ENCODE data around the gene UBAC2. TPM values are rescaled to one million over a fixed set of nuclear protein-coding genes. Genes with fewer than 3 reads are reported as not detected.
A peak's percentile ranks its signal among the peaks of the same experiment; 100 is the strongest.

Gene UBAC2
- total and polyA plus RNA-seq, 5 donors from 2014 or later, result 62.8 to 122 (median 101) TPM

GRCh38 chr13:99254830-99255229 lies 54.2 kb downstream of the UBAC2 start:
- peaks cover 41% of the 10 kb centered on the region for H3K4me1 ChIP-seq (ENCODE audit: control insufficient read depth, insufficient read depth, low read length, poor library complexity, severe bottlenecking)

GRCh38 chr13:99255271-99255670 lies 54.6 kb downstream of the UBAC2 start:
- no peak for DNase-seq
- no peaks in the 10 kb centered on the region for H3K9me3 Mint-ChIP-seq
- ATAC-seq (ENCODE audit: low read depth in 2 of 2), result no peak

More at GRCh38 chr13:99254830-99255229, 54.2 kb downstream of the UBAC2 start:
- H3K27ac ChIP-seq (ENCODE audit: insufficient read depth, low read length, poor library complexity, severe bottlenecking), result no peak overlapping the region
- ATAC-seq (ENCODE audit: low read depth in 2 of 2) (no peak), DNase-seq (no peak)
- Mint-ChIP-seq H3K27me3 (no peaks in the 10 kb centered on the region), H3K36me3 (peaks cover 44% of the 10 kb centered on the region), H3K4me1 (peaks cover 18 to 77% (median 51%) of the 10 kb centered on the region in 4 donors), H3K27ac (peak overlapping the region in 2 of 3 donors; percentile 34 to 59), H3K9me3 (no peaks in the 10 kb centered on the region), H3K4me3 (peak overlapping the region in 3 of 4 donors; percentile 5 to 82 (median 61))
- H3K36me3 ChIP-seq (ENCODE audit: control insufficient read depth, insufficient read depth, low read length), result peaks cover 23% of the 10 kb centered on the region
- H3K27me3 ChIP-seq (ENCODE audit: control insufficient read depth, insufficient read depth, low read length), result no peaks in the 10 kb centered on the region
- H3K9me3 ChIP-seq (ENCODE audit: control insufficient read depth in 2 of 2, low read length in 2 of 2), result no peaks in the 10 kb centered on the region
- H3K4me3 ChIP-seq (ENCODE audit: low read depth, low read length), result peak overlapping the region; percentile 17

GRCh38 chr13:99256283-99256682 lies 55.6 kb downstream of the UBAC2 start:
- Histone ChIP-seq H3K27ac (ENCODE audit: insufficient read depth, low read length, poor library complexity, severe bottlenecking) (peak overlapping the region; percentile 9), H3K4me1 (ENCODE audit: control insufficient read depth, insufficient read depth, low read length, poor library complexity, severe bottlenecking) (peaks cover 43% of the 10 kb centered on the region), H3K9me3 (ENCODE audit: control insufficient read depth in 2 of 2, low read length in 2 of 2) (no peaks in the 10 kb centered on the region), H3K27me3 (ENCODE audit: control insufficient read depth, insufficient read depth, low read length) (no peaks in the 10 kb centered on the region), H3K4me3 (ENCODE audit: low read depth, low read length) (peak overlapping the region; percentile 96), H3K36me3 (ENCODE audit: control insufficient read depth, insufficient read depth, low read length) (peaks cover 22% of the 10 kb centered on the region)
- H3K36me3 Mint-ChIP-seq, result peaks cover 38% of the 10 kb centered on the region
- DNase-seq, result no peak
- peak overlapping the region; percentile 66 to 85 (median 80) for H3K4me3 Mint-ChIP-seq
- H3K9me3 Mint-ChIP-seq, result no peaks in the 10 kb centered on the region
- H3K27me3 Mint-ChIP-seq, result no peaks in the 10 kb centered on the region
- ATAC-seq (ENCODE audit: low read depth in 2 of 2), result no peak
- peak overlapping the region in 2 of 3 donors; percentile 26 to 34 for H3K27ac Mint-ChIP-seq
- peaks cover 14 to 80% (median 52%) of the 10 kb centered on the region in 4 donors for H3K4me1 Mint-ChIP-seq

More at GRCh38 chr13:99255271-99255670, 54.6 kb downstream of the UBAC2 start:
- Histone ChIP-seq H3K9me3 (ENCODE audit: control insufficient read depth in 2 of 2, low read length in 2 of 2) (no peaks in the 10 kb centered on the region), H3K4me1 (ENCODE audit: control insufficient read depth, insufficient read depth, low read length, poor library complexity, severe bottlenecking) (peaks cover 43% of the 10 kb centered on the region), H3K36me3 (ENCODE audit: control insufficient read depth, insufficient read depth, low read length) (peaks cover 23% of the 10 kb centered on the region), H3K4me3 (ENCODE audit: low read depth, low read length) (no peak overlapping the region), H3K27ac (ENCODE audit: insufficient read depth, low read length, poor library complexity, severe bottlenecking) (no peak overlapping the region), H3K27me3 (ENCODE audit: control insufficient read depth, insufficient read depth, low read length) (no peaks in the 10 kb centered on the region)
- Mint-ChIP-seq H3K27me3 (no peaks in the 10 kb centered on the region), H3K4me1 (peaks cover 14 to 78% (median 52%) of the 10 kb centered on the region in 4 donors), H3K4me3 (peak overlapping the region; percentile 5 to 82 (median 58)), H3K27ac (peak overlapping the region; percentile 34 to 59 (median 53)), H3K36me3 (peaks cover 40% of the 10 kb centered on the region)

GRCh38 chr13:99256709-99257108 lies 56.1 kb downstream of the UBAC2 start:
- no peaks in the 10 kb centered on the region for H3K27me3 Mint-ChIP-seq
- H3K36me3 ChIP-seq (ENCODE audit: control insufficient read depth, insufficient read depth, low read length), result peaks cover 20% of the 10 kb centered on the region
- peaks cover 40% of the 10 kb centered on the region for H3K4me1 ChIP-seq (ENCODE audit: control insufficient read depth, insufficient read depth, low read length, poor library complexity, severe bottlenecking)
- H3K4me1 Mint-ChIP-seq, result peaks cover 14 to 76% (median 50%) of the 10 kb centered on the region in 4 donors
- H3K27ac ChIP-seq (ENCODE audit: insufficient read depth, low read length, poor library complexity, severe bottlenecking), result no peak overlapping the region
- no peaks in the 10 kb centered on the region for H3K9me3 Mint-ChIP-seq
- H3K27me3 ChIP-seq (ENCODE audit: control insufficient read depth, insufficient read depth, low read length), result no peaks in the 10 kb centered on the region
- peak overlapping the region; percentile 96 for H3K4me3 ChIP-seq (ENCODE audit: low read depth, low read length)
- peak overlapping the region; percentile 66 to 85 (median 80) for H3K4me3 Mint-ChIP-seq
- DNase-seq, result no peak
- ATAC-seq (ENCODE audit: low read depth in 2 of 2), result no peak
- H3K36me3 Mint-ChIP-seq, result peaks cover 35% of the 10 kb centered on the region
- peak overlapping the region; percentile 34 to 77 (median 43) for H3K27ac Mint-ChIP-seq
- no peaks in the 10 kb centered on the region for H3K9me3 ChIP-seq (ENCODE audit: control insufficient read depth in 2 of 2, low read length in 2 of 2)

- Mint-ChIP-seq H3K4me1 (peaks cover 14 to 70% (median 46%) of the 10 kb centered on the region in 4 donors), H3K36me3 (peaks cover 30% of the 10 kb centered on the region), H3K4me3 (peak overlapping the region in 3 of 4 donors; percentile 73 to 85 (median 82)), H3K27me3 (no peaks in the 10 kb centered on the region), H3K9me3 (no peaks in the 10 kb centered on the region), H3K27ac (peak overlapping the region in 1 of 3 donors; percentile 59)
- H3K4me1 ChIP-seq (ENCODE audit: control insufficient read depth, insufficient read depth, low read length, poor library complexity, severe bottlenecking), result peaks cover 39% of the 10 kb centered on the region
- H3K9me3 ChIP-seq (ENCODE audit: control insufficient read depth in 2 of 2, low read length in 2 of 2), result no peaks in the 10 kb centered on the region
- peak overlapping the region; percentile 96 for H3K4me3 ChIP-seq (ENCODE audit: low read depth, low read length)
- peak overlapping the region; percentile 80 for H3K27ac ChIP-seq (ENCODE audit: insufficient read depth, low read length, poor library complexity, severe bottlenecking)
- ATAC-seq (ENCODE audit: low read depth in 2 of 2), result no peak
- H3K36me3 ChIP-seq (ENCODE audit: control insufficient read depth, insufficient read depth, low read length), result peaks cover 16% of the 10 kb centered on the region
- DNase-seq, result no peak
- H3K27me3 ChIP-seq (ENCODE audit: control insufficient read depth, insufficient read depth, low read length), result no peaks in the 10 kb centered on the region
Measured at GRCh38 chr13:99257291-99257690, 56.6 kb downstream of the UBAC2 start.

GRCh38 chr13:99258210-99258860 lies 57.7 kb downstream of the UBAC2 start, which contains the start of gene GPR18:
TSS of gene GPR18 (minus strand) at chr13:99258379. CDS start at chr13:99255872, 2,507 bp downstream.
- peak; percentile 10 to 88 (median 74) for DNase-seq
- peaks cover 39% of the 10 kb centered on the region for H3K4me1 ChIP-seq (ENCODE audit: control insufficient read depth, insufficient read depth, low read length, poor library complexity, severe bottlenecking)
- Mint-ChIP-seq H3K36me3 (peaks cover 30% of the 10 kb centered on the region), H3K27me3 (no peaks in the 10 kb centered on the region), H3K4me3 (peak within 1 kb of the TSS; percentile 87 to 94 (median 92)), H3K4me1 (peaks cover 14 to 73% (median 47%) of the 10 kb centered on the region in 4 donors), H3K9me3 (no peaks in the 10 kb centered on the region), H3K27ac (peak within 1 kb of the TSS; percentile 91 to 99 (median 94))
- peak; percentile 87 to 88 for ATAC-seq (ENCODE audit: low read depth in 2 of 2)
- H3K36me3 ChIP-seq (ENCODE audit: control insufficient read depth, insufficient read depth, low read length), result peaks cover 19% of the 10 kb centered on the region
- peak within 1 kb of the TSS; percentile 80 for H3K27ac ChIP-seq (ENCODE audit: insufficient read depth, low read length, poor library complexity, severe bottlenecking)
- H3K4me3 ChIP-seq (ENCODE audit: low read depth, low read length), result peak within 1 kb of the TSS; percentile 96
- H3K9me3 ChIP-seq (ENCODE audit: control insufficient read depth in 2 of 2, low read length in 2 of 2), result no peaks in the 10 kb centered on the region
- H3K27me3 ChIP-seq (ENCODE audit: control insufficient read depth, insufficient read depth, low read length), result no peaks in the 10 kb centered on the region

GRCh38 chr13:99258946-99259345 lies 58.3 kb downstream of the UBAC2 start:
- H3K4me3 Mint-ChIP-seq, result peak overlapping the region; percentile 87 to 94 (median 92)
- peaks cover 41% of the 10 kb centered on the region for H3K4me1 ChIP-seq (ENCODE audit: control insufficient read depth, insufficient read depth, low read length, poor library complexity, severe bottlenecking)
- DNase-seq (peak; percentile 10 to 84 (median 66)), ATAC-seq (ENCODE audit: low read depth in 2 of 2) (peak; percentile 59 to 69)
- no peaks in the 10 kb centered on the region for H3K27me3 Mint-ChIP-seq
- peaks cover 14 to 74% (median 48%) of the 10 kb centered on the region in 4 donors for H3K4me1 Mint-ChIP-seq
- H3K9me3 ChIP-seq (ENCODE audit: control insufficient read depth in 2 of 2, low read length in 2 of 2), result no peaks in the 10 kb centered on the region
- no peaks in the 10 kb centered on the region for H3K9me3 Mint-ChIP-seq
- peaks cover 26% of the 10 kb centered on the region for H3K36me3 Mint-ChIP-seq
- peak overlapping the region; percentile 91 to 99 (median 94) for H3K27ac Mint-ChIP-seq
- peak overlapping the region; percentile 96 for H3K4me3 ChIP-seq (ENCODE audit: low read depth, low read length)
- H3K27me3 ChIP-seq (ENCODE audit: control insufficient read depth, insufficient read depth, low read length), result no peaks in the 10 kb centered on the region
- peaks cover 21% of the 10 kb centered on the region for H3K36me3 ChIP-seq (ENCODE audit: control insufficient read depth, insufficient read depth, low read length)
- H3K27ac ChIP-seq (ENCODE audit: insufficient read depth, low read length, poor library complexity, severe bottlenecking), result peak overlapping the region; percentile 80
